Thoracic aorta (tissue), 2 donors: Measurements from ENCODE around the gene SNPH. TPM values are rescaled to one million over a fixed set of nuclear protein-coding genes. Genes with fewer than 3 reads are reported as not detected.
A peak's percentile ranks its signal among the peaks of the same experiment; 100 is the strongest.
"Not testable (repeated sequence)": the region's sequence is repeated elsewhere in the genome, so short reads cannot be mapped to it uniquely, and the experiment has no call there.

Experiments used
- ATAC-seq: fragments of 150-250 bp; one replicate; pipeline ENCODE4 v1.8.0; 2017; ENCODE audit warnings: low read depth; ENCODE audit not compliant: insufficient number of reproducible peaks, low FRiP score
- DNase-seq: peaks from one replicate; pipeline ENCODE4 v3.0.0-alpha.2; 2020; ENCODE audit warnings: low spot score
- H3K27ac ChIP-seq, 2 donors: fragments of 200-600 bp; sonication (generic); 1 replicate in 1 of 2; 2 replicates in 1 of 2; pipeline ENCODE4 v1.5.1; 2016; ENCODE audit warnings: mild to moderate bottlenecking in 2 of 2, moderate library complexity in 2 of 2
- H3K27me3 ChIP-seq: fragments of 200-600 bp; sonication (generic); replicated peaks from 2 replicates; pipeline ENCODE4 v1.6.0; 2016; ENCODE audit warnings: mild to moderate bottlenecking; ENCODE audit not compliant: insufficient read depth
- H3K36me3 ChIP-seq: fragments of 200-600 bp; sonication (generic); one replicate; pipeline ENCODE4 v1.5.1; 2016
- H3K4me1 ChIP-seq, 2 donors: fragments of 200-600 bp; sonication (generic); 1 replicate in 1 of 2; 2 replicates in 1 of 2; pipeline versions ENCODE4 v1.5.1 to v1.6.0; 2016; ENCODE audit warnings: low read depth in 2 of 2, mild to moderate bottlenecking in 1 of 2; ENCODE audit not compliant: control insufficient read depth in 1 of 2
- H3K4me3 ChIP-seq: fragments of 200-600 bp; sonication (generic); 2 replicates; pipeline ENCODE4 v1.5.1; 2016; ENCODE audit warnings: mild to moderate bottlenecking
- H3K9me3 ChIP-seq: fragments of 200-600 bp; sonication (generic); 2 replicates; pipeline ENCODE4 v1.5.1; 2016
- total RNA-seq, 2 donors: library from RNA; depleted of rRNA; stranded (reverse); fragments of >200 nt; gene quantifications; one replicate each; pipeline versions ENCODE4 v1.1.0 to v1.2.3, GENCODE V29; 2016
- TF ChIP-seq, protein P1 (sequence below): fragments of 200-600 bp; sonication (generic); IDR thresholded peaks from one replicate; pipeline ENCODE4 v1.5.1; 2019; ENCODE audit warnings: antibody characterized with exemption

The SNPH gene, protein sequence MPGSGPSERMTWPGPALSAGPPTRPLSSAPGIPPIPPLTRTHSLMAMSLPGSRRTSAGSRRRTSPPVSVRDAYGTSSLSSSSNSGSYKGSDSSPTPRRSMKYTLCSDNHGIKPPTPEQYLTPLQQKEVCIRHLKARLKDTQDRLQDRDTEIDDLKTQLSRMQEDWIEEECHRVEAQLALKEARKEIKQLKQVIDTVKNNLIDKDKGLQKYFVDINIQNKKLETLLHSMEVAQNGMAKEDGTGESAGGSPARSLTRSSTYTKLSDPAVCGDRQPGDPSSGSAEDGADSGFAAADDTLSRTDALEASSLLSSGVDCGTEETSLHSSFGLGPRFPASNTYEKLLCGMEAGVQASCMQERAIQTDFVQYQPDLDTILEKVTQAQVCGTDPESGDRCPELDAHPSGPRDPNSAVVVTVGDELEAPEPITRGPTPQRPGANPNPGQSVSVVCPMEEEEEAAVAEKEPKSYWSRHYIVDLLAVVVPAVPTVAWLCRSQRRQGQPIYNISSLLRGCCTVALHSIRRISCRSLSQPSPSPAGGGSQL
- total RNA-seq = 10 to 100 TPM; 13.4 to 14.6 TPM

- TF ChIP-seq, protein P1, sequence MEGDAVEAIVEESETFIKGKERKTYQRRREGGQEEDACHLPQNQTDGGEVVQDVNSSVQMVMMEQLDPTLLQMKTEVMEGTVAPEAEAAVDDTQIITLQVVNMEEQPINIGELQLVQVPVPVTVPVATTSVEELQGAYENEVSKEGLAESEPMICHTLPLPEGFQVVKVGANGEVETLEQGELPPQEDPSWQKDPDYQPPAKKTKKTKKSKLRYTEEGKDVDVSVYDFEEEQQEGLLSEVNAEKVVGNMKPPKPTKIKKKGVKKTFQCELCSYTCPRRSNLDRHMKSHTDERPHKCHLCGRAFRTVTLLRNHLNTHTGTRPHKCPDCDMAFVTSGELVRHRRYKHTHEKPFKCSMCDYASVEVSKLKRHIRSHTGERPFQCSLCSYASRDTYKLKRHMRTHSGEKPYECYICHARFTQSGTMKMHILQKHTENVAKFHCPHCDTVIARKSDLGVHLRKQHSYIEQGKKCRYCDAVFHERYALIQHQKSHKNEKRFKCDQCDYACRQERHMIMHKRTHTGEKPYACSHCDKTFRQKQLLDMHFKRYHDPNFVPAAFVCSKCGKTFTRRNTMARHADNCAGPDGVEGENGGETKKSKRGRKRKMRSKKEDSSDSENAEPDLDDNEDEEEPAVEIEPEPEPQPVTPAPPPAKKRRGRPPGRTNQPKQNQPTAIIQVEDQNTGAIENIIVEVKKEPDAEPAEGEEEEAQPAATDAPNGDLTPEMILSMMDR = no peak
- Histone ChIP-seq H3K9me3 (no peaks in the 10 kb centered on the region), H3K36me3 (no peaks in the 10 kb centered on the region), H3K4me3 (peak within 1 kb of the TSS; percentile 82), H3K27me3 (no peaks in the 10 kb centered on the region), H3K4me1 (peaks cover 3 to 12% of the 10 kb centered on the region in 2 donors), H3K27ac (peak within 1 kb of the TSS; percentile 7 to 20)
- ATAC-seq (peak; percentile 31), DNase-seq (no peak)
Measured at GRCh38 chr20:1266167-1266973, at the start of gene SNPH. TSS of gene SNPH (plus strand) at chr20:1266294. CDS start at chr20:1296240, 29,946 bp downstream.

GRCh38 chr20:1216527-1217427, 49.3 kb upstream of the SNPH start:
- not testable (repeated sequence) for H3K4me1 ChIP-seq, H3K9me3 ChIP-seq, H3K36me3 ChIP-seq, H3K4me3 ChIP-seq, DNase-seq, H3K27me3 ChIP-seq, H3K27ac ChIP-seq, ATAC-seq

DNA sequence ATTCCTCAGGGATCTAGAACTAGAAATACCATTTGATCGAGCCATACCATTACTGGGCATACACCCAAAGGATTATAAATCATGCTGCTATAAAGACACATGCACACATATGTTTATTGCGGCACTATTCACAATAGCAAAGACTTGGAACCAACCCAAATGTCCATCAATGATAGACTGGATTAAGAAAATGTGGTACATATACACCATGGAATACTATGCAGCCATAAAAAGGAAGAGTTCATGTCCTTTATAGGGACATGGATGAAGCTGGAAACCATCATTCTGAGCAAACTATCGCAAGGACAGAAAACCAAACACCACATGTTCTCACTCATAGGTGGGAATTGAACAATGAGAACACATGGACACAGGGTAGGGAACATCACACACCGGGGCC, 43.3 kb upstream of the SNPH start:
- H3K36me3 ChIP-seq, H3K9me3 ChIP-seq, H3K27ac ChIP-seq, H3K4me3 ChIP-seq, ATAC-seq, DNase-seq, H3K27me3 ChIP-seq: not testable (repeated sequence)
- peaks cover 6 to 10% of the 10 kb centered on the region in 2 donors for H3K4me1 ChIP-seq

- Histone ChIP-seq H3K27me3 (peaks cover 6% of the 10 kb centered on the region), H3K4me3 (no peak overlapping the region), H3K27ac (no peak overlapping the region), H3K36me3 (no peaks in the 10 kb centered on the region), H3K9me3 (no peaks in the 10 kb centered on the region), H3K4me1 (peaks cover 6 to 10% of the 10 kb centered on the region in 2 donors)
- ATAC-seq = no peak
- DNase-seq = no peak
- TF ChIP-seq, protein P1 = no peak
Measured at GRCh38 chr20:1224205-1224890, 41.7 kb upstream of the SNPH start.

GRCh38 chr20:1225263-1225782, 40.8 kb upstream of the SNPH start:
- Histone ChIP-seq H3K4me1 (peaks cover 6 to 10% of the 10 kb centered on the region in 2 donors), H3K9me3 (no peaks in the 10 kb centered on the region), H3K27ac (no peak overlapping the region), H3K27me3 (peaks cover 11% of the 10 kb centered on the region), H3K36me3 (no peaks in the 10 kb centered on the region), H3K4me3 (peak overlapping the region; percentile 62)
- TF ChIP-seq, protein P1 = no peak
- no peak for ATAC-seq
- DNase-seq = no peak
